Activated naive CD4-positive, alpha-beta T cell treated with anti-CD3 and anti-CD28 coated beads, Interleukin-2, amount 50 U/mL, for 24 hours (primary cell): ENCODE data around the gene INSYN2B.

ENCODE experiments used
- H3K27ac Mint-ChIP-seq: one replicate; pipeline ENCODE4 v1.8.0; 2021; ENCODE audit warnings: mild to moderate bottlenecking, mixed read lengths
- H3K27me3 Mint-ChIP-seq: one replicate; pipeline ENCODE4 v1.8.0; 2021; ENCODE audit warnings: mixed read lengths
- H3K36me3 Mint-ChIP-seq: one replicate; pipeline ENCODE4 v1.8.0; 2021; ENCODE audit warnings: mixed read lengths
- H3K4me1 Mint-ChIP-seq: one replicate; pipeline ENCODE4 v1.8.0; 2021; ENCODE audit warnings: mixed read lengths
- H3K4me3 Mint-ChIP-seq: one replicate; pipeline ENCODE4 v1.8.0; 2021; ENCODE audit warnings: mild to moderate bottlenecking, mixed read lengths
- H3K9me3 Mint-ChIP-seq: one replicate; pipeline ENCODE4 v1.8.0; 2021; ENCODE audit warnings: mixed read lengths

The INSYN2B gene

GRCh38 chr5:169871826-169872490 is 108.3 kb downstream of the INSYN2B start:
- Mint-ChIP-seq H3K9me3 (no peaks in the 10 kb centered on the region), H3K4me1 (peaks cover 12% of the 10 kb centered on the region), H3K4me3 (no peak overlapping the region), H3K27me3 (no peaks in the 10 kb centered on the region), H3K36me3 (peaks cover 27% of the 10 kb centered on the region), H3K27ac (no peak overlapping the region)

- Mint-ChIP-seq H3K9me3 (no peaks in the 10 kb centered on the region), H3K36me3 (peaks cover 21% of the 10 kb centered on the region), H3K27me3 (no peaks in the 10 kb centered on the region), H3K27ac (no peak overlapping the region), H3K4me3 (no peak overlapping the region), H3K4me1 (no peaks in the 10 kb centered on the region)
Observed at GRCh38 chr5:169870211-169870610, 110.1 kb downstream of the INSYN2B start.

GRCh38 chr5:169869066-169869465 is 111.2 kb downstream of the INSYN2B start:
- Mint-ChIP-seq H3K36me3 (peaks cover 23% of the 10 kb centered on the region), H3K27me3 (no peaks in the 10 kb centered on the region), H3K27ac (no peak overlapping the region), H3K4me3 (no peak overlapping the region), H3K4me1 (no peaks in the 10 kb centered on the region), H3K9me3 (no peaks in the 10 kb centered on the region)

- Mint-ChIP-seq H3K9me3 (no peaks in the 10 kb centered on the region), H3K27me3 (no peaks in the 10 kb centered on the region), H3K27ac (no peak overlapping the region), H3K4me3 (no peak overlapping the region), H3K4me1 (no peaks in the 10 kb centered on the region), H3K36me3 (peaks cover 22% of the 10 kb centered on the region)
Observed at GRCh38 chr5:169867347-169867746, 112.9 kb downstream of the INSYN2B start.

GRCh38 chr5:169864483-169864882 is 115.8 kb downstream of the INSYN2B start:
- H3K9me3 Mint-ChIP-seq: no peaks in the 10 kb centered on the region
- no peak overlapping the region for H3K27ac Mint-ChIP-seq
- H3K27me3 Mint-ChIP-seq: no peaks in the 10 kb centered on the region
- no peak overlapping the region for H3K4me3 Mint-ChIP-seq
- peaks cover 15% of the 10 kb centered on the region for H3K4me1 Mint-ChIP-seq
- H3K36me3 Mint-ChIP-seq: peaks cover 27% of the 10 kb centered on the region

- Mint-ChIP-seq H3K4me1 (peaks cover 25% of the 10 kb centered on the region), H3K9me3 (no peaks in the 10 kb centered on the region), H3K36me3 (peaks cover 17% of the 10 kb centered on the region), H3K4me3 (no peak overlapping the region), H3K27ac (no peak overlapping the region), H3K27me3 (no peaks in the 10 kb centered on the region)
Observed at GRCh38 chr5:169862391-169862811, 117.9 kb downstream of the INSYN2B start.

GRCh38 chr5:169861934-169862333 is 118.4 kb downstream of the INSYN2B start:
- peaks cover 16% of the 10 kb centered on the region for H3K36me3 Mint-ChIP-seq

GRCh38 chr5:169861433-169861832 is 118.9 kb downstream of the INSYN2B start:
- Mint-ChIP-seq H3K9me3 (no peaks in the 10 kb centered on the region), H3K36me3 (peaks cover 16% of the 10 kb centered on the region), H3K4me3 (no peak overlapping the region), H3K4me1 (peaks cover 32% of the 10 kb centered on the region), H3K27me3 (no peaks in the 10 kb centered on the region), H3K27ac (no peak overlapping the region)

More at GRCh38 chr5:169861934-169862333, 118.4 kb downstream of the INSYN2B start:
- no peaks in the 10 kb centered on the region for H3K27me3 Mint-ChIP-seq
- peaks cover 29% of the 10 kb centered on the region for H3K4me1 Mint-ChIP-seq
- no peaks in the 10 kb centered on the region for H3K9me3 Mint-ChIP-seq
- H3K4me3 Mint-ChIP-seq: no peak overlapping the region
- H3K27ac Mint-ChIP-seq: no peak overlapping the region

- Mint-ChIP-seq H3K36me3 (peaks cover 16% of the 10 kb centered on the region), H3K4me3 (no peak overlapping the region), H3K27me3 (no peaks in the 10 kb centered on the region), H3K9me3 (no peaks in the 10 kb centered on the region), H3K27ac (no peak overlapping the region), H3K4me1 (peaks cover 37% of the 10 kb centered on the region)
Observed at GRCh38 chr5:169860585-169860984, 119.7 kb downstream of the INSYN2B start.

- Mint-ChIP-seq H3K36me3 (peaks cover 33% of the 10 kb centered on the region), H3K9me3 (peaks cover 2% of the 10 kb centered on the region), H3K4me1 (peaks cover 42% of the 10 kb centered on the region), H3K4me3 (no peak overlapping the region), H3K27me3 (no peaks in the 10 kb centered on the region), H3K27ac (no peak overlapping the region)
Observed at GRCh38 chr5:169856571-169856970, 123.7 kb downstream of the INSYN2B start.

- Mint-ChIP-seq H3K9me3 (peaks cover 6% of the 10 kb centered on the region), H3K4me1 (peaks cover 17% of the 10 kb centered on the region), H3K27ac (peak overlapping the region; percentile 14), H3K36me3 (peaks cover 69% of the 10 kb centered on the region), H3K27me3 (no peaks in the 10 kb centered on the region), H3K4me3 (no peak overlapping the region)
Observed at GRCh38 chr5:169851321-169851850, 128.9 kb downstream of the INSYN2B start.

- Mint-ChIP-seq H3K27ac (no peak overlapping the region), H3K9me3 (peaks cover 6% of the 10 kb centered on the region), H3K4me3 (no peak overlapping the region), H3K27me3 (no peaks in the 10 kb centered on the region), H3K4me1 (peaks cover 11% of the 10 kb centered on the region), H3K36me3 (peaks cover 68% of the 10 kb centered on the region)
Observed at GRCh38 chr5:169850409-169850808, 129.9 kb downstream of the INSYN2B start.

GRCh38 chr5:169848792-169849191 is 131.5 kb downstream of the INSYN2B start:
- Mint-ChIP-seq H3K4me1 (peaks cover 7% of the 10 kb centered on the region), H3K36me3 (peaks cover 71% of the 10 kb centered on the region), H3K4me3 (no peak overlapping the region), H3K9me3 (peaks cover 6% of the 10 kb centered on the region), H3K27me3 (no peaks in the 10 kb centered on the region), H3K27ac (no peak overlapping the region)

- Mint-ChIP-seq H3K9me3 (peaks cover 6% of the 10 kb centered on the region), H3K27ac (no peak overlapping the region), H3K4me1 (peaks cover 7% of the 10 kb centered on the region), H3K4me3 (no peak overlapping the region), H3K27me3 (no peaks in the 10 kb centered on the region), H3K36me3 (peaks cover 73% of the 10 kb centered on the region)
Observed at GRCh38 chr5:169848271-169848670, 132.0 kb downstream of the INSYN2B start.

- H3K4me1 Mint-ChIP-seq: peaks cover 7% of the 10 kb centered on the region
- H3K36me3 Mint-ChIP-seq: peaks cover 72% of the 10 kb centered on the region
- H3K4me3 Mint-ChIP-seq: no peak overlapping the region
- H3K27ac Mint-ChIP-seq: no peak overlapping the region
- H3K9me3 Mint-ChIP-seq: peaks cover 6% of the 10 kb centered on the region
- no peaks in the 10 kb centered on the region for H3K27me3 Mint-ChIP-seq
Observed at GRCh38 chr5:169847519-169847918, 132.8 kb downstream of the INSYN2B start.

GRCh38 chr5:169842699-169843098 is 137.6 kb downstream of the INSYN2B start:
- Mint-ChIP-seq H3K27me3 (no peaks in the 10 kb centered on the region), H3K36me3 (peaks cover 66% of the 10 kb centered on the region), H3K9me3 (no peaks in the 10 kb centered on the region), H3K27ac (no peak overlapping the region), H3K4me3 (no peak overlapping the region), H3K4me1 (no peaks in the 10 kb centered on the region)

- Mint-ChIP-seq H3K4me3 (no peak overlapping the region), H3K36me3 (peaks cover 56% of the 10 kb centered on the region), H3K9me3 (no peaks in the 10 kb centered on the region), H3K4me1 (no peaks in the 10 kb centered on the region), H3K27ac (no peak overlapping the region), H3K27me3 (no peaks in the 10 kb centered on the region)
Observed at GRCh38 chr5:169840405-169840804, 139.9 kb downstream of the INSYN2B start.
